ENCODE results near the gene FGD6.

- no peak for TF ChIP-seq POLR2A (IDR thresholded peaks at IDR 0.05)
- no peak for TF ChIP-seq CTCF (IDR thresholded peaks at IDR 0.05)
Observed at GRCh38 chr12:95244350-95244749, 27.1 kb upstream of the FGD6 start.

All from testis (tissue), 2 donors.